ENCODE data around the gene MYO16. TPM values are rescaled to one million over a fixed set of nuclear protein-coding genes. Genes with fewer than 3 reads are reported as not detected.

Gene MYO16
- total and polyA plus RNA-seq, 2 experiments from 2014 or later: 0.13 to 0.23 TPM

- Histone ChIP-seq H3K27ac (no peak overlapping the region), H3K27me3 (no peaks in the 10 kb centered on the region), H3K9me2 (replicated peaks; ENCODE audit: insufficient read depth) (no peaks in the 10 kb centered on the region), H3K4me2 (no peak overlapping the region), H3K4me3 (no peak overlapping the region), H3K4me1 (ENCODE audit: insufficient read depth) (no peaks in the 10 kb centered on the region), H3K9me3 (ENCODE audit: low read depth) (no peaks in the 10 kb centered on the region), H3K36me3 (replicated peaks; ENCODE audit: insufficient read depth, low read depth) (no peaks in the 10 kb centered on the region), H4K20me1 (ENCODE audit: insufficient read depth, poor library complexity, severe bottlenecking) (no peaks in the 10 kb centered on the region), H3K79me2 (no peaks in the 10 kb centered on the region), H2AFZ (no peak overlapping the region)
- no peak for TF ChIP-seq EZH2phosphoT487 (IDR thresholded peaks at IDR 0.05; ENCODE audit: low read depth, severe bottlenecking, unreplicated experiment)
- no peak for TF ChIP-seq CTCF (IDR thresholded peaks at IDR 0.05; ENCODE audit: poor library complexity)
- TF ChIP-seq EZH2 (IDR thresholded peaks at IDR 0.05; ENCODE audit: borderline replicate concordance): no peak
- DNase-seq (ENCODE audit: low spot score): no peak
- 94% methylated on average over 3 of the region's 3 CpGs for WGBS (ENCODE audit: low lambda C conversion rate, missing lambda C conversion rate)
Measured at GRCh38 chr13:109074853-109075252, 445.4 kb downstream of the MYO16 start.

GRCh38 chr13:109087916-109088623 is 458.7 kb downstream of the MYO16 start:
- no peaks in the 10 kb centered on the region for H3K4me1 ChIP-seq (ENCODE audit: insufficient read depth)
- no peaks in the 10 kb centered on the region for H4K20me1 ChIP-seq (ENCODE audit: insufficient read depth, poor library complexity, severe bottlenecking)
- no peaks in the 10 kb centered on the region for H3K9me2 ChIP-seq (replicated peaks; ENCODE audit: insufficient read depth)
- H3K36me3 ChIP-seq (replicated peaks; ENCODE audit: insufficient read depth, low read depth): no peaks in the 10 kb centered on the region
- WGBS (ENCODE audit: low lambda C conversion rate, missing lambda C conversion rate): 83% methylated on average over 10 of the region's 10 CpGs
- no peak for DNase-seq (ENCODE audit: low spot score)
- H3K4me3 ChIP-seq: no peak overlapping the region
- no peak overlapping the region for H3K4me2 ChIP-seq
- H3K27me3 ChIP-seq: no peaks in the 10 kb centered on the region
- H3K27ac ChIP-seq: no peak overlapping the region
- H3K79me2 ChIP-seq: no peaks in the 10 kb centered on the region
- TF ChIP-seq EZH2phosphoT487 (IDR thresholded peaks at IDR 0.05; ENCODE audit: low read depth, severe bottlenecking, unreplicated experiment) (no peak), EZH2 (IDR thresholded peaks at IDR 0.05; ENCODE audit: borderline replicate concordance) (no peak), CTCF (IDR thresholded peaks at IDR 0.05; ENCODE audit: poor library complexity) (no peak)
- no peaks in the 10 kb centered on the region for H3K9me3 ChIP-seq (ENCODE audit: low read depth)
- H2AFZ ChIP-seq: no peak overlapping the region

- DNase-seq (ENCODE audit: low spot score): no peak
- no peak overlapping the region for H3K4me2 ChIP-seq
- no peaks in the 10 kb centered on the region for H3K36me3 ChIP-seq (replicated peaks; ENCODE audit: insufficient read depth, low read depth)
- no peak overlapping the region for H2AFZ ChIP-seq
- H3K27ac ChIP-seq: no peak overlapping the region
- no peaks in the 10 kb centered on the region for H3K9me3 ChIP-seq (ENCODE audit: low read depth)
- no peak overlapping the region for H3K4me3 ChIP-seq
- H3K9me2 ChIP-seq (replicated peaks; ENCODE audit: insufficient read depth): no peaks in the 10 kb centered on the region
- WGBS (ENCODE audit: low lambda C conversion rate, missing lambda C conversion rate): 94% methylated on average over 22 of the region's 22 CpGs
- TF ChIP-seq EZH2 (IDR thresholded peaks at IDR 0.05; ENCODE audit: borderline replicate concordance) (no peak), EZH2phosphoT487 (IDR thresholded peaks at IDR 0.05; ENCODE audit: low read depth, severe bottlenecking, unreplicated experiment) (no peak), CTCF (IDR thresholded peaks at IDR 0.05; ENCODE audit: poor library complexity) (no peak)
- no peaks in the 10 kb centered on the region for H3K27me3 ChIP-seq
- H3K4me1 ChIP-seq (ENCODE audit: insufficient read depth): no peaks in the 10 kb centered on the region
- H3K79me2 ChIP-seq: no peaks in the 10 kb centered on the region
- no peaks in the 10 kb centered on the region for H4K20me1 ChIP-seq (ENCODE audit: insufficient read depth, poor library complexity, severe bottlenecking)
Measured at GRCh38 chr13:109088624-109088917, 459.2 kb downstream of the MYO16 start.

All from hepatocyte (in vitro differentiated cells).